Measurements from ENCODE around the gene NUCB2.

- TF ChIP-seq, protein P1, sequence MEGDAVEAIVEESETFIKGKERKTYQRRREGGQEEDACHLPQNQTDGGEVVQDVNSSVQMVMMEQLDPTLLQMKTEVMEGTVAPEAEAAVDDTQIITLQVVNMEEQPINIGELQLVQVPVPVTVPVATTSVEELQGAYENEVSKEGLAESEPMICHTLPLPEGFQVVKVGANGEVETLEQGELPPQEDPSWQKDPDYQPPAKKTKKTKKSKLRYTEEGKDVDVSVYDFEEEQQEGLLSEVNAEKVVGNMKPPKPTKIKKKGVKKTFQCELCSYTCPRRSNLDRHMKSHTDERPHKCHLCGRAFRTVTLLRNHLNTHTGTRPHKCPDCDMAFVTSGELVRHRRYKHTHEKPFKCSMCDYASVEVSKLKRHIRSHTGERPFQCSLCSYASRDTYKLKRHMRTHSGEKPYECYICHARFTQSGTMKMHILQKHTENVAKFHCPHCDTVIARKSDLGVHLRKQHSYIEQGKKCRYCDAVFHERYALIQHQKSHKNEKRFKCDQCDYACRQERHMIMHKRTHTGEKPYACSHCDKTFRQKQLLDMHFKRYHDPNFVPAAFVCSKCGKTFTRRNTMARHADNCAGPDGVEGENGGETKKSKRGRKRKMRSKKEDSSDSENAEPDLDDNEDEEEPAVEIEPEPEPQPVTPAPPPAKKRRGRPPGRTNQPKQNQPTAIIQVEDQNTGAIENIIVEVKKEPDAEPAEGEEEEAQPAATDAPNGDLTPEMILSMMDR (IDR thresholded peaks at IDR 0.05; ENCODE audit: low read depth, low read length), result peak; percentile 7
- no peak for TF ChIP-seq POLR2A (IDR thresholded peaks at IDR 0.05; ENCODE audit: extremely low read depth, insufficient read length)
These were observed 74.6 kb downstream of the NUCB2 start for GRCh38 chr11:17351172-17351509.
